HepG2 (cell line): ENCODE results near the gene DAB2IP. TPM values are rescaled to one million over a fixed set of nuclear protein-coding genes. Genes with fewer than 3 reads are reported as not detected.

ENCODE experiments used
- CENPX ChIP-seq: sonication (generic); formaldehyde crosslinking; IDR thresholded peaks from 2 replicates; pipeline ENCODE4 v1.9.0; 2021; ENCODE audit warnings: mild to moderate bottlenecking, missing genetic modification reagents, moderate library complexity
- ERF ChIP-seq: IDR thresholded peaks from 2 replicates; pipeline ENCODE4 v1.6.1; 2018; ENCODE audit warnings: missing biosample characterization, missing genetic modification reagents
- FOSL1 ChIP-seq: sonication (generic); formaldehyde crosslinking; IDR thresholded peaks from 2 replicates; pipeline ENCODE4 v1.9.0; 2021; ENCODE audit warnings: missing genetic modification reagents, borderline replicate concordance
- HNF4A ChIP-seq: sonication (generic); formaldehyde crosslinking; IDR thresholded peaks from 2 replicates; pipeline ENCODE4 v1.4.0; 2020; ENCODE audit warnings: missing genetic modification reagents
- LCORL ChIP-seq, 2 experiments: fragments of 450-650 bp in 1 of 2; sonication (generic) in 1 of 2; formaldehyde crosslinking in 1 of 2; IDR thresholded peaks; 2 replicates each; pipeline versions ENCODE4 v1.5.0 to v1.6.1; 2017 to 2020; ENCODE audit warnings: antibody characterized with exemption in 1 of 2, missing genetic modification reagents in 1 of 2
- MTA1 ChIP-seq: sonication (generic); formaldehyde crosslinking; IDR thresholded peaks from 2 replicates; pipeline ENCODE4 v1.4.0; 2020; ENCODE audit warnings: missing genetic modification reagents, mild to moderate bottlenecking, borderline replicate concordance
- SNAI1 ChIP-seq: sonication (generic); formaldehyde crosslinking; IDR thresholded peaks from 2 replicates; pipeline ENCODE4 v1.5.0; 2020; ENCODE audit warnings: mild to moderate bottlenecking, missing genetic modification reagents, borderline replicate concordance
- SP140L ChIP-seq: sonication (generic); formaldehyde crosslinking; IDR thresholded peaks from 2 replicates; pipeline ENCODE4 v1.4.0; 2020; ENCODE audit warnings: missing genetic modification reagents, borderline replicate concordance
- ZBTB42 ChIP-seq: sonication (generic); formaldehyde crosslinking; IDR thresholded peaks from 2 replicates; pipeline ENCODE4 v1.5.0; 2020; ENCODE audit warnings: mild to moderate bottlenecking, missing genetic modification reagents
- ZNF44 ChIP-seq: sonication (generic); formaldehyde crosslinking; IDR thresholded peaks from 2 replicates; pipeline ENCODE4 v1.5.1; 2020; ENCODE audit warnings: mild to moderate bottlenecking, missing genetic modification reagents
- ZNF530 ChIP-seq: sonication (generic); formaldehyde crosslinking; IDR thresholded peaks from 2 replicates; pipeline ENCODE4 v1.5.0; 2020; ENCODE audit warnings: low read depth, mild to moderate bottlenecking, missing genetic modification reagents
- ZNF737 ChIP-seq: sonication (generic); formaldehyde crosslinking; IDR thresholded peaks from 2 replicates; pipeline ENCODE4 v1.5.0; 2020; ENCODE audit warnings: missing genetic modification reagents, mild to moderate bottlenecking, borderline replicate concordance
- polyA plus RNA-seq, 8 experiments: library from polyadenylated mRNA; depleted of rRNA in 3 of 8; stranded (reverse) in 7 of 8; unstranded in 1 of 8; fragments of >200 nt; fragmentation: Illumina TruSeq in 4 of 8; extraction: Trizol in 4 of 8; gene quantifications; 2 replicates each; pipeline versions ENCODE4 v1.2.1 to v1.2.3, GENCODE V29; 2011 to 2016; ENCODE audit warnings: low read depth in 4 of 8, missing spikeins in 1 of 8, mixed read lengths in 1 of 8; ENCODE audit not compliant: insufficient read depth in 1 of 8
- total RNA-seq, 5 experiments: library from RNA; depleted of rRNA; stranded (reverse); fragments of >200 nt; fragmentation: Illumina TruSeq; extraction: Trizol; gene quantifications; 2 replicates each; pipeline ENCODE4 v1.2.3, GENCODE V29; 2016; ENCODE audit warnings: low read depth in 1 of 5
- TF ChIP-seq, protein P1 (sequence below): sonication (generic); formaldehyde crosslinking; IDR thresholded peaks from 2 replicates; pipeline ENCODE4 v1.5.0; 2020; ENCODE audit warnings: mild to moderate bottlenecking, missing genetic modification reagents, borderline replicate concordance
- TF ChIP-seq, protein P2 (sequence below): IDR thresholded peaks from 2 replicates; pipeline ENCODE4 v1.6.1; 2016; ENCODE audit warnings: low read depth
- TF ChIP-seq, protein P3 (sequence below): sonication (generic); formaldehyde crosslinking; IDR thresholded peaks from 2 replicates; pipeline ENCODE4 v1.5.0; 2020; ENCODE audit warnings: missing genetic modification reagents
- TF ChIP-seq, protein P4 (sequence below): sonication (generic); formaldehyde crosslinking; IDR thresholded peaks from 2 replicates; pipeline ENCODE4 v1.8.1; 2022; ENCODE audit warnings: low read depth, mild to moderate bottlenecking, missing genetic modification reagents

Gene DAB2IP
- total and polyA plus RNA-seq, 2 of the 13 experiments (the other 11 are each of a cell fraction or from before 2014, with no cell fraction given) = 25.3 to 37.9 TPM

DNA sequence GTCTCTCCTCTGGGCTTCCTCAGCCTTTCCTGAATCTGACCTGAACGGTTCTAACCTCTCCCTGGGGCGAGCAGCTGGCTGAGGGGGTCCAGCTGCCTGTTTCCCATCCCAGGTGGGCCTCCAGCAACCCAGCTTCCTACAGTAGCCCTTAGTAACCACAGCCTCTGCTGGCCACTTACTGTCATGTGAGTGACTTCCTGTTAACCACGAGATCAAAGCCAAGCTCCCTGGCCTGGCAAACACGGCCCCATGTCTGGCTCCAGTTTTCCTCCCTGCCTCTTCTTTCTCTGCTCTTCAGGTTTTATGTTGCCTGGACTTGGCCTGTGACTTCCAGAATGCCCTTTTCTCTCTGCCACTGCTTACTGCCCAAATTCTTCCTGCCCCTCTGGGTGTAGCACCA is 47.2 kb upstream of the DAB2IP start (continued):
- TF ChIP-seq, protein P1, sequence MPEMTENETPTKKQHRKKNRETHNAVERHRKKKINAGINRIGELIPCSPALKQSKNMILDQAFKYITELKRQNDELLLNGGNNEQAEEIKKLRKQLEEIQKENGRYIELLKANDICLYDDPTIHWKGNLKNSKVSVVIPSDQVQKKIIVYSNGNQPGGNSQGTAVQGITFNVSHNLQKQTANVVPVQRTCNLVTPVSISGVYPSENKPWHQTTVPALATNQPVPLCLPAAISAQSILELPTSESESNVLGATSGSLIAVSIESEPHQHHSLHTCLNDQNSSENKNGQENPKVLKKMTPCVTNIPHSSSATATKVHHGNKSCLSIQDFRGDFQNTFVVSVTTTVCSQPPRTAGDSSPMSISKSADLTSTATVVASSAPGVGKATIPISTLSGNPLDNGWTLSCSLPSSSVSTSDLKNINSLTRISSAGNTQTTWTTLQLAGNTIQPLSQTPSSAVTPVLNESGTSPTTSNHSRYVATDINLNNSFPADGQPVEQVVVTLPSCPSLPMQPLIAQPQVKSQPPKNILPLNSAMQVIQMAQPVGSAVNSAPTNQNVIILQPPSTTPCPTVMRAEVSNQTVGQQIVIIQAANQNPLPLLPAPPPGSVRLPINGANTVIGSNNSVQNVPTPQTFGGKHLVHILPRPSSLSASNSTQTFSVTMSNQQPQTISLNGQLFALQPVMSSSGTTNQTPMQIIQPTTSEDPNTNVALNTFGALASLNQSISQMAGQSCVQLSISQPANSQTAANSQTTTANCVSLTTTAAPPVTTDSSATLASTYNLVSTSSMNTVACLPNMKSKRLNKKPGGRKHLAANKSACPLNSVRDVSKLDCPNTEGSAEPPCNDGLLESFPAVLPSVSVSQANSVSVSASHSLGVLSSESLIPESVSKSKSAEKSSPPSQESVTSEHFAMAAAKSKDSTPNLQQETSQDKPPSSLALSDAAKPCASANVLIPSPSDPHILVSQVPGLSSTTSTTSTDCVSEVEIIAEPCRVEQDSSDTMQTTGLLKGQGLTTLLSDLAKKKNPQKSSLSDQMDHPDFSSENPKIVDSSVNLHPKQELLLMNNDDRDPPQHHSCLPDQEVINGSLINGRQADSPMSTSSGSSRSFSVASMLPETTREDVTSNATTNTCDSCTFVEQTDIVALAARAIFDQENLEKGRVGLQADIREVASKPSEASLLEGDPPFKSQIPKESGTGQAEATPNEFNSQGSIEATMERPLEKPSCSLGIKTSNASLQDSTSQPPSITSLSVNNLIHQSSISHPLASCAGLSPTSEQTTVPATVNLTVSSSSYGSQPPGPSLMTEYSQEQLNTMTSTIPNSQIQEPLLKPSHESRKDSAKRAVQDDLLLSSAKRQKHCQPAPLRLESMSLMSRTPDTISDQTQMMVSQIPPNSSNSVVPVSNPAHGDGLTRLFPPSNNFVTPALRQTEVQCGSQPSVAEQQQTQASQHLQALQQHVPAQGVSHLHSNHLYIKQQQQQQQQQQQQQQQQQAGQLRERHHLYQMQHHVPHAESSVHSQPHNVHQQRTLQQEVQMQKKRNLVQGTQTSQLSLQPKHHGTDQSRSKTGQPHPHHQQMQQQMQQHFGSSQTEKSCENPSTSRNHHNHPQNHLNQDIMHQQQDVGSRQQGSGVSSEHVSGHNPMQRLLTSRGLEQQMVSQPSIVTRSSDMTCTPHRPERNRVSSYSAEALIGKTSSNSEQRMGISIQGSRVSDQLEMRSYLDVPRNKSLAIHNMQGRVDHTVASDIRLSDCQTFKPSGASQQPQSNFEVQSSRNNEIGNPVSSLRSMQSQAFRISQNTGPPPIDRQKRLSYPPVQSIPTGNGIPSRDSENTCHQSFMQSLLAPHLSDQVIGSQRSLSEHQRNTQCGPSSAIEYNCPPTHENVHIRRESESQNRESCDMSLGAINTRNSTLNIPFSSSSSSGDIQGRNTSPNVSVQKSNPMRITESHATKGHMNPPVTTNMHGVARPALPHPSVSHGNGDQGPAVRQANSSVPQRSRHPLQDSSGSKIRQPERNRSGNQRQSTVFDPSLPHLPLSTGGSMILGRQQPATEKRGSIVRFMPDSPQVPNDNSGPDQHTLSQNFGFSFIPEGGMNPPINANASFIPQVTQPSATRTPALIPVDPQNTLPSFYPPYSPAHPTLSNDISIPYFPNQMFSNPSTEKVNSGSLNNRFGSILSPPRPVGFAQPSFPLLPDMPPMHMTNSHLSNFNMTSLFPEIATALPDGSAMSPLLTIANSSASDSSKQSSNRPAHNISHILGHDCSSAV = no peak
- TF ChIP-seq ZNF737 (CRISPR knock-in tag) = no peak
- no peak for TF ChIP-seq ZNF530 (CRISPR knock-in tag)
- no peak for TF ChIP-seq SP140L
- 0 out of 2 replicates have a peak, but pooled peaks have one; percentile 33 for TF ChIP-seq ERF
- no peak for TF ChIP-seq CENPX (CRISPR knock-in tag)
- TF ChIP-seq FOSL1 (CRISPR knock-in tag) = no peak
- TF ChIP-seq LCORL (IDR thresholded peaks at IDR 0.05) = no peak
- TF ChIP-seq LCORL (CRISPR knock-in tag; IDR thresholded peaks at IDR 0.05) = peak; percentile 45; the same call in 1 of the 2 replicates
- TF ChIP-seq, protein P2, sequence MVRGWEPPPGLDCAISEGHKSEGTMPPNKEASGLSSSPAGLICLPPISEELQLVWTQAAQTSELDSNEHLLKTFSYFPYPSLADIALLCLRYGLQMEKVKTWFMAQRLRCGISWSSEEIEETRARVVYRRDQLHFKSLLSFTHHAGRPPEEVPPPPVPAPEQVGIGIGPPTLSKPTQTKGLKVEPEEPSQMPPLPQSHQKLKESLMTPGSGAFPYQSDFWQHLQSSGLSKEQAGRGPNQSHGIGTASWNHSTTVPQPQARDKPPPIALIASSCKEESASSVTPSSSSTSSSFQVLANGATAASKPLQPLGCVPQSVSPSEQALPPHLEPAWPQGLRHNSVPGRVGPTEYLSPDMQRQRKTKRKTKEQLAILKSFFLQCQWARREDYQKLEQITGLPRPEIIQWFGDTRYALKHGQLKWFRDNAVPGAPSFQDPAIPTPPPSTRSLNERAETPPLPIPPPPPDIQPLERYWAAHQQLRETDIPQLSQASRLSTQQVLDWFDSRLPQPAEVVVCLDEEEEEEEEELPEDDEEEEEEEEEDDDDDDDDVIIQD = no peak
- TF ChIP-seq, protein P3, sequence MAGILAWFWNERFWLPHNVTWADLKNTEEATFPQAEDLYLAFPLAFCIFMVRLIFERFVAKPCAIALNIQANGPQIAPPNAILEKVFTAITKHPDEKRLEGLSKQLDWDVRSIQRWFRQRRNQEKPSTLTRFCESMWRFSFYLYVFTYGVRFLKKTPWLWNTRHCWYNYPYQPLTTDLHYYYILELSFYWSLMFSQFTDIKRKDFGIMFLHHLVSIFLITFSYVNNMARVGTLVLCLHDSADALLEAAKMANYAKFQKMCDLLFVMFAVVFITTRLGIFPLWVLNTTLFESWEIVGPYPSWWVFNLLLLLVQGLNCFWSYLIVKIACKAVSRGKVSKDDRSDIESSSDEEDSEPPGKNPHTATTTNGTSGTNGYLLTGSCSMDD = no peak
- TF ChIP-seq MTA1 (CRISPR knock-in tag) = no peak
- TF ChIP-seq, protein P4, sequence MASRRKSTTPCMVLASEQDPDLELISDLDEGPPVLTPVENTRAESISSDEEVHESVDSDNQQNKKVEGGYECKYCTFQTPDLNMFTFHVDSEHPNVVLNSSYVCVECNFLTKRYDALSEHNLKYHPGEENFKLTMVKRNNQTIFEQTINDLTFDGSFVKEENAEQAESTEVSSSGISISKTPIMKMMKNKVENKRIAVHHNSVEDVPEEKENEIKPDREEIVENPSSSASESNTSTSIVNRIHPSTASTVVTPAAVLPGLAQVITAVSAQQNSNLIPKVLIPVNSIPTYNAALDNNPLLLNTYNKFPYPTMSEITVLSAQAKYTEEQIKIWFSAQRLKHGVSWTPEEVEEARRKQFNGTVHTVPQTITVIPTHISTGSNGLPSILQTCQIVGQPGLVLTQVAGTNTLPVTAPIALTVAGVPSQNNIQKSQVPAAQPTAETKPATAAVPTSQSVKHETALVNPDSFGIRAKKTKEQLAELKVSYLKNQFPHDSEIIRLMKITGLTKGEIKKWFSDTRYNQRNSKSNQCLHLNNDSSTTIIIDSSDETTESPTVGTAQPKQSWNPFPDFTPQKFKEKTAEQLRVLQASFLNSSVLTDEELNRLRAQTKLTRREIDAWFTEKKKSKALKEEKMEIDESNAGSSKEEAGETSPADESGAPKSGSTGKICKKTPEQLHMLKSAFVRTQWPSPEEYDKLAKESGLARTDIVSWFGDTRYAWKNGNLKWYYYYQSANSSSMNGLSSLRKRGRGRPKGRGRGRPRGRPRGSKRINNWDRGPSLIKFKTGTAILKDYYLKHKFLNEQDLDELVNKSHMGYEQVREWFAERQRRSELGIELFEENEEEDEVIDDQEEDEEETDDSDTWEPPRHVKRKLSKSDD (CRISPR knock-in tag) = no peak
- no peak for TF ChIP-seq ZBTB42 (CRISPR knock-in tag)
- TF ChIP-seq HNF4A = no peak; the same call in 1 of the 2 replicates
- no peak for TF ChIP-seq ZNF44 (CRISPR knock-in tag)
- no peak for TF ChIP-seq SNAI1 (CRISPR knock-in tag)
